Measurements from ENCODE around the gene ADGRE3. TPM values are rescaled to one million over a fixed set of nuclear protein-coding genes. Genes with fewer than 3 reads are reported as not detected.
"Not testable (repeated sequence)": the region's sequence is repeated elsewhere in the genome, so short reads cannot be mapped to it uniquely, and the experiment has no call there.

Gene ADGRE3
- total and polyA plus RNA-seq, 2 experiments from 2014 or later = not detected

- no peaks in the 10 kb centered on the region for H4K20me1 ChIP-seq (ENCODE audit: insufficient read depth)
- H3K36me3 ChIP-seq (ENCODE audit: low read depth) = no peaks in the 10 kb centered on the region
- in situ Hi-C loops (cut with MboI) = no loop called here
- no peak overlapping the region for H3K4me3 ChIP-seq
- H2AFZ ChIP-seq = no peak overlapping the region
- TF ChIP-seq EZH2 (IDR thresholded peaks at IDR 0.05; ENCODE audit: insufficient read depth, poor library complexity, severe bottlenecking) = no peak
- no peak for TF ChIP-seq EZH2phosphoT487 (IDR thresholded peaks at IDR 0.05; ENCODE audit: insufficient read depth, low read depth)
- H3K27ac ChIP-seq = no peak overlapping the region
- no peaks in the 10 kb centered on the region for H3K9me2 ChIP-seq (ENCODE audit: insufficient read depth)
- DNase-seq = no peak
- H3K9ac ChIP-seq = no peak overlapping the region
- H3F3A ChIP-seq (ENCODE audit: insufficient read depth) = no peaks in the 10 kb centered on the region
- H3K27me3 ChIP-seq (replicated peaks; ENCODE audit: insufficient read depth) = no peaks in the 10 kb centered on the region
- H3K4me2 ChIP-seq (ENCODE audit: unreplicated experiment) = no peak overlapping the region
- H3K79me2 ChIP-seq (ENCODE audit: insufficient read depth) = no peaks in the 10 kb centered on the region
- H3K9me3 ChIP-seq (ENCODE audit: low read depth) = no peaks in the 10 kb centered on the region
- H3K4me1 ChIP-seq (ENCODE audit: insufficient read depth) = no peaks in the 10 kb centered on the region
- WGBS, 2 experiments (ENCODE audit: low coverage in 1 of 2, low lambda C conversion rate in 2 of 2, missing lambda C conversion rate in 2 of 2) = 45 to 61% methylated on average over 3 of the region's 3 CpGs
These were observed 58.2 kb downstream of the ADGRE3 start for GRCh38 chr19:14616407-14616806.

- Histone ChIP-seq H3K4me3 (no peak overlapping the region), H3K9me3 (ENCODE audit: low read depth) (no peaks in the 10 kb centered on the region), H3K79me2 (ENCODE audit: insufficient read depth) (no peaks in the 10 kb centered on the region), H4K20me1 (ENCODE audit: insufficient read depth) (no peaks in the 10 kb centered on the region), H3K9ac (no peak overlapping the region), H3K9me2 (ENCODE audit: insufficient read depth) (no peaks in the 10 kb centered on the region), H3K4me2 (ENCODE audit: unreplicated experiment) (no peak overlapping the region), H3K27ac (no peak overlapping the region), H2AFZ (no peak overlapping the region), H3F3A (ENCODE audit: insufficient read depth) (no peaks in the 10 kb centered on the region), H3K4me1 (ENCODE audit: insufficient read depth) (no peaks in the 10 kb centered on the region), H3K36me3 (ENCODE audit: low read depth) (no peaks in the 10 kb centered on the region), H3K27me3 (replicated peaks; ENCODE audit: insufficient read depth) (no peaks in the 10 kb centered on the region)
- WGBS, 2 experiments (ENCODE audit: low coverage in 1 of 2, low lambda C conversion rate in 2 of 2, missing lambda C conversion rate in 2 of 2) = 64 to 66% methylated on average over 8 of the region's 8 CpGs
- TF ChIP-seq EZH2phosphoT487 (IDR thresholded peaks at IDR 0.05; ENCODE audit: insufficient read depth, low read depth) (no peak), EZH2 (IDR thresholded peaks at IDR 0.05; ENCODE audit: insufficient read depth, poor library complexity, severe bottlenecking) (no peak)
- in situ Hi-C loops (cut with MboI) = no loop called here
- no peak for DNase-seq
These were observed 59.0 kb downstream of the ADGRE3 start for GRCh38 chr19:14615623-14616022.

GRCh38 chr19:14614099-14614412 is 60.6 kb downstream of the ADGRE3 start:
- Histone ChIP-seq H3K4me1 (ENCODE audit: insufficient read depth) (no peaks in the 10 kb centered on the region), H4K20me1 (ENCODE audit: insufficient read depth) (no peaks in the 10 kb centered on the region), H3K9me3 (ENCODE audit: low read depth) (no peaks in the 10 kb centered on the region), H3K4me2 (ENCODE audit: unreplicated experiment) (no peak overlapping the region), H3K4me3 (no peak overlapping the region), H3K9me2 (ENCODE audit: insufficient read depth) (no peaks in the 10 kb centered on the region), H3F3A (ENCODE audit: insufficient read depth) (no peaks in the 10 kb centered on the region), H2AFZ (no peak overlapping the region), H3K27ac (no peak overlapping the region), H3K79me2 (ENCODE audit: insufficient read depth) (no peaks in the 10 kb centered on the region), H3K9ac (no peak overlapping the region), H3K27me3 (replicated peaks; ENCODE audit: insufficient read depth) (no peaks in the 10 kb centered on the region), H3K36me3 (ENCODE audit: low read depth) (no peaks in the 10 kb centered on the region)
- WGBS, 2 experiments (ENCODE audit: low coverage in 1 of 2, low lambda C conversion rate in 2 of 2, missing lambda C conversion rate in 2 of 2) = 30 to 35% methylated on average over 4 of the region's 4 CpGs
- DNase-seq = no peak
- in situ Hi-C loops (cut with MboI) = no loop called here
- no peak for TF ChIP-seq EZH2phosphoT487 (IDR thresholded peaks at IDR 0.05; ENCODE audit: insufficient read depth, low read depth)
- TF ChIP-seq EZH2 (IDR thresholded peaks at IDR 0.05; ENCODE audit: insufficient read depth, poor library complexity, severe bottlenecking) = no peak

- H3K9me3 ChIP-seq (ENCODE audit: low read depth); H3K4me1 ChIP-seq (ENCODE audit: insufficient read depth); H3K27ac ChIP-seq; in situ Hi-C loops (cut with MboI); H3F3A ChIP-seq (ENCODE audit: insufficient read depth); H3K9ac ChIP-seq; H3K79me2 ChIP-seq (ENCODE audit: insufficient read depth); H3K36me3 ChIP-seq (ENCODE audit: low read depth); H3K9me2 ChIP-seq (ENCODE audit: insufficient read depth); H3K4me3 ChIP-seq; H3K27me3 ChIP-seq (replicated peaks; ENCODE audit: insufficient read depth); DNase-seq; H2AFZ ChIP-seq; H3K4me2 ChIP-seq (ENCODE audit: unreplicated experiment); H4K20me1 ChIP-seq (ENCODE audit: insufficient read depth): not testable (repeated sequence)
- 37 to 38% methylated on average over 14 of the region's 14 CpGs for WGBS, 2 experiments (ENCODE audit: low coverage in 1 of 2, low lambda C conversion rate in 2 of 2, missing lambda C conversion rate in 2 of 2)
These were observed 61.1 kb downstream of the ADGRE3 start for GRCh38 chr19:14613399-14614098.

GRCh38 chr19:14612657-14613056 is 62.0 kb downstream of the ADGRE3 start:
- no peaks in the 10 kb centered on the region for H3F3A ChIP-seq (ENCODE audit: insufficient read depth)
- H3K4me3 ChIP-seq = no peak overlapping the region
- no peaks in the 10 kb centered on the region for H3K4me1 ChIP-seq (ENCODE audit: insufficient read depth)
- H3K4me2 ChIP-seq (ENCODE audit: unreplicated experiment) = no peak overlapping the region
- no peaks in the 10 kb centered on the region for H3K9me3 ChIP-seq (ENCODE audit: low read depth)
- in situ Hi-C loops (cut with MboI) = no loop called here
- WGBS, 2 experiments (ENCODE audit: low coverage in 1 of 2, low lambda C conversion rate in 2 of 2, missing lambda C conversion rate in 2 of 2) = 28 to 45% methylated on average over 4 of the region's 4 CpGs
- no peaks in the 10 kb centered on the region for H3K36me3 ChIP-seq (ENCODE audit: low read depth)
- TF ChIP-seq EZH2phosphoT487 (IDR thresholded peaks at IDR 0.05; ENCODE audit: insufficient read depth, low read depth) (no peak), EZH2 (IDR thresholded peaks at IDR 0.05; ENCODE audit: insufficient read depth, poor library complexity, severe bottlenecking) (no peak)
- H3K27ac ChIP-seq = no peak overlapping the region
- no peak overlapping the region for H3K9ac ChIP-seq
- no peaks in the 10 kb centered on the region for H3K27me3 ChIP-seq (replicated peaks; ENCODE audit: insufficient read depth)
- H3K9me2 ChIP-seq (ENCODE audit: insufficient read depth) = no peaks in the 10 kb centered on the region
- H4K20me1 ChIP-seq (ENCODE audit: insufficient read depth) = no peaks in the 10 kb centered on the region
- DNase-seq = no peak
- no peak overlapping the region for H2AFZ ChIP-seq
- H3K79me2 ChIP-seq (ENCODE audit: insufficient read depth) = no peaks in the 10 kb centered on the region

- DNase-seq; H3K4me1 ChIP-seq (ENCODE audit: insufficient read depth); H3K4me3 ChIP-seq; in situ Hi-C loops (cut with MboI); H2AFZ ChIP-seq; H3K9me2 ChIP-seq (ENCODE audit: insufficient read depth); H3K9ac ChIP-seq; H3K79me2 ChIP-seq (ENCODE audit: insufficient read depth); H3F3A ChIP-seq (ENCODE audit: insufficient read depth); H3K27me3 ChIP-seq (replicated peaks; ENCODE audit: insufficient read depth); H4K20me1 ChIP-seq (ENCODE audit: insufficient read depth); H3K9me3 ChIP-seq (ENCODE audit: low read depth); H3K36me3 ChIP-seq (ENCODE audit: low read depth); H3K4me2 ChIP-seq (ENCODE audit: unreplicated experiment); H3K27ac ChIP-seq: not testable (repeated sequence)
- 21 to 28% methylated on average over 5 of the region's 5 CpGs for WGBS, 2 experiments (ENCODE audit: low coverage in 1 of 2, low lambda C conversion rate in 2 of 2, missing lambda C conversion rate in 2 of 2)
These were observed 62.4 kb downstream of the ADGRE3 start for GRCh38 chr19:14612242-14612641.

Data from GM23248 (cell line).